MM.1S (cell line): ENCODE data around the gene TMEM37.

ENCODE experiments used
- CTCF ChIP-seq: fragments of 300-600 bp; sonication (generic); IDR thresholded peaks from 2 replicates; pipeline ENCODE4 v1.5.1; 2016; ENCODE audit warnings: antibody characterized with exemption, low read length, mixed read lengths
- EZH2phosphoT487 ChIP-seq: fragments of 300-600 bp; sonication (generic); IDR thresholded peaks from 2 replicates; pipeline ENCODE4 v1.6.1; 2018; ENCODE audit warnings: antibody characterized with exemption, low read length

- TF ChIP-seq CTCF (no peak), EZH2phosphoT487 (no peak)
Observed at GRCh38 chr2:119402645-119403560, 28.8 kb upstream of the TMEM37 start.
